Measurements from ENCODE around the gene CHCHD5.
"Not testable (repeated sequence)": the region's sequence is repeated elsewhere in the genome, so short reads cannot be mapped to it uniquely, and the experiment has no call there.

Gene CHCHD5

DNA sequence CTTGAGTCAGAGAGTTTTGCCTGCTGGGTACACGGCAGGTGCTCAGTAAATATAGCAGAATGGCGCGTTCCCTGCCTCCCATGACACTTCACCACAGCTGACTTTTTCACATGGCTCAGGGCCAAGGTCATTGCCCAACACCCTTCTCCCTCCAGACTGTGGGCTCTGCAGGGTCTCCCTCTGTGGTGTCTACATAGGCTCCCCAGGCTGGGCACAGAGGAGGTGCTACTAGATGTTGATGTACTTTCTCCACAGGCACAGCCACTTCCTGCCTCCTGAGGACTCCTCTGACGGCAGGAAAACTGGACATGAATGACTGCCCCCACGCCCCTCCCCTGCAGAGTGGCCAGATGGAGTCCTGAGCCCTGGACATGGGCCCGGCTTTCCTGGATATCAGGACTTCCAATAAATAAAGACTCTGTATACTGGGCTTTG, 4.2 kb downstream of the CHCHD5 start:
- FAIRE-seq: no peak

DNA sequence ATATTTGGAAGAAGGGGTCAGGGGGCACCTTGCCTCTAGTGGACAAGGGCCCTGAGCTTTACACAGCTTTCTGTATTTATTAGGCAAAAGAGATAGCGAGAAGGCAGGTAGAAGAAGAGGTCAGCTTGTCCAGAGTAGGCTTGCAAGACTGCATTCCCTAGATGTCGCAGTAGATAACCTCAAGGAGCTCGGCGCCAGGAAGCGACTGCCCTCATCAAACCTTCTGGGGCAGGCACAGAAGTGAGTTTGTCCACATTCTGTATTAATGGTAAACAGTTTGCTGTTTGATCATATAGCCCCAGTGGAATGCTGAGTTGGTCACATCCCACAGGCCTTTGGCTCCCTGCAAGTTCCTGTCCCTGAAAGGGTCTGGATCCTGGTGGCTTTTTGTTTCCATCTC, 7.0 kb downstream of the CHCHD5 start:
- no peak for FAIRE-seq

DNA sequence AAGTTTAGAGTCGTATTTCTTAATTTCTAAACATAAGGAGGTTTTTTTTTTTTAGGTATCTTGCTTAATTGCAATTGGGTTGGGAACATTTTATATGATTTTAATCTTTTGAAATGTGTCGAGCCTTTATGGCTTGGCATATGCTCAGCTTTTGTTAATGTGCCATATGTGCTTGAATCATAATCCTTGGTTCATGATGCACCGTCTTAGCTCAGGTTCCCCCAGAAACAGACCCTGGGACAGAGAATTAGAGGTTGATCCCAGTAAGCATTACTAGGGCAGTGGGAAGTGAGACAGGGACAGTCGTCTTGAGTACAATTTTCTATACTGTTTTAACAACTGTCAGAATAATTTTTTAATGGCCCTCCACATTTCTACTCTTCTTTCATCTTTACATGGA, 9.3 kb downstream of the CHCHD5 start:
- FAIRE-seq: no peak

DNA sequence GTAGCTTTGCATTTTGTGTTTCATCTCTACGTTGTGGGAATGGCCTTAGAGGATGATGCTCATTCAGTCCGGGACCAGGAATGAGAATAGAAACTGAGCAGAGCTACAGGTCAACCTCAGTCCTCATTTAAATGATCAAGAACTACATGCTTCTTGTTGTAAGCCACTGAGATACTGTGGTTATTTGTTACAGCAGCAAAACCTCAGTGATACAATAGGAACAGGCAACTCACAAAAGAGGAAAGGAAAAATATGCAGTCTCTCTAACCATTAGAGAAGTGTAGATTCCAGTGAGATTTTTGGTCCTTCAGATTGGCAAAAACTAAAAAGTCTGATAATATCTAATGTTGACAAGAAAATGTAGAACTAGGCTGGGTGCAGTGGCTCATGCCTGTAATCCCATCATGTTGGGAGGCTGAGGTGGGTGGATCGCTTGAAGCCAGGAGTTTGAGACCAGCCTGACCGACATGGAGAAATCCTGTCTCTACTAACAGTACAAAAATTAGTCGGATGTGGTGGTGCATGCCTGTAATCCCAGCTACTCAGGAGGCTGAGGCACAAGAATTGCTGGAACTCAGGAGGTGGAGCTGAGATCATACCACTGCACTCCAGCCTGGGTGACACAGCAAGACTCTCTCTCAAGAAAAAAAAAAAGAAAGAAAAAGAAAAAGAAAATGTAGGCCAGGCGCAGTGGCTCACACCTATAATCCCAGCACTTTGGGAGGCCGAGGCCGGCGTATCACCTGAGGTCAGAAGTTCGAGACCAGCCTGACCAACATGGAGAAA, 13.3 kb downstream of the CHCHD5 start:
- no peak for FAIRE-seq

DNA sequence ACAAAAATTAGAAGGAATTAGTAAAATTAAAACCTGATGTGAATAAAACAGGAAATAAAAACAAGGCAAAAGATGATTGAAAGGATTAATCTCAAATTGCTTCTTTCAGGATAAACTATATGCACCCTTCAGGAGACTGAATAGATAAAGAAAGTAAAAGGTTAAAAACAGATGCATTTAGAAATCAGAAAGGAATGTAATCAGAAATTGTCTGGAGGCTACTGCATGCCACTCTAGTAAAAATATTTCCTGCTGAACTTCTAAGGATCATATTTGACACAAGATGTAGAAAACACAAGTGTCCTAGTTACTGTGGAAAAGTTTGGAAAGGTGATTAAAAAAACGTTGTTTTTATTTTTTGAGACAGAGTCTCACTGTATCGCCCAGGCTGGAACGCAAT, 16.2 kb downstream of the CHCHD5 start:
- FAIRE-seq: no peak

DNA sequence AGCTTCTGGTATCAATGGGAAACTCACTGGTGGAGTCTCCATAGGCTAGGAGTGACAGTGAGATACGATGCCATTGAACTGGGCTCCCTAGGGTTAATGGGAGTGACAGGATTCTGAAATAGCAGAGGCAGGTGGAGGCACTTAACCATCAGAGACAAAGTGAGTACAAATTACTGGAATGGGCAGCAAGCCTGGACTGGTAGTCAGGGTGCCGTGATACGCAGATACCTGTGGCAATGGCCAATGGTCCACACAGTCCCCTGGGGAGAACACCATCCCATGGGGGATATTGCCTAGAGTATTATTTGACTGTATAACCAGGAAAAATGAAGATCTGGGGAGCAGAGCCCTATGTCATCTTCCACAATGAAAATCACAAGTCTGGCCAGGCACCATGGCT, 17.3 kb downstream of the CHCHD5 start:
- no peak for FAIRE-seq

DNA sequence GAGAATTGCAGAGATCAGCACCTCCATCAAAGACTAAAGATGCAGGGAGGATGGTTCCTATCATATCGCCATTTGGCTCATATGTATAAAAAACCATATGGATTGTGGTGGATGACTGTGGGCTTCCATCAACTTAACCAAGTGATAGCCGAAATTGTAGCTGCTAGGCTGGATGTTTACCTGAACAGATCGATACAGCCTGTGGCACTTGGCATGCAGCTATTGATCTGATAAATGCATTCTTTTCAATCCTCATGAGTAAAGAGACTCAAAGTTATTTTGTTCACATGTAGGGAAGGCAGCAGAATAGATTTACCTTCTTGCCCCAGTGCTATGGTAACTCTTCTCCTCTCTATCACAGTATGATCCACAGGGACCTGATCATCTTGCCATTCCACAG, 18.5 kb downstream of the CHCHD5 start:
- FAIRE-seq: no peak

DNA sequence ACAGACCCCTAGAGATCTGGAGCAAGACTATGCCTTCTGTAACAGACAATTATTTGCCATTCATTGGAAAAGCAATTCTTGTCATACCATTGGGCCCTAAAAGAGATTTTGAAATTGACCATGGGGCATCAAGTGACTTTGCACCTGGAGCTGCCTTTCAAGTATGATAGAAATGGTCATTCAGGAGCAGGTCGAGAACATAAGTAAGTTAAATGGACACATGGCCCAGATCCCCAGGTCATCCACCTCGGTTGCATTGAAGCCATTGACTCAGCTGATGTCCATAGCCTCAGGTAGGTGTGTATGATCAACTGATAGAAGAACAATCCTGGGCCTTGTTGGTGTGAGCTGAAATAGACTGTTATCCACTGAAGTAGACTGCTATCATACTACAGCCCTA, 19.3 kb downstream of the CHCHD5 start:
- no peak for FAIRE-seq

DNA sequence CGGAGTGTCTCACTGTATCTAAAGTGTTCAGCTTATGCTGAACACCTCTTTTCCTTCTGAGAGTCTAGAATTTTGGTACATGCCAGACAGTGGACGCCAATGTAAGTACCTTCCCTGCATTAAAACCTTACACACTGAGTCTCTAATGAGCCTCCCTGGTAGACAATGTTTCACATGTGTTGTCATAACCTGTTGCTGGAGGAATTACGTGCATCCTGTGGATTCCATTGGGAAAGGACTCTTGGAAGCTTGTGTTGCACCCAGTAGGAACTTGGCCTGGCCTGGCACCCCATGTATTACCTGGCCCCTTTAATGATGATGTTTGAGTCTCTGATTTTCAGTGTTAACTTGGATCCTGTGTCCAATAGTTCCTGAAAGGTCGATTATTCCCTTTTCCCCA, 20.5 kb downstream of the CHCHD5 start:
- FAIRE-seq: no peak

DNA sequence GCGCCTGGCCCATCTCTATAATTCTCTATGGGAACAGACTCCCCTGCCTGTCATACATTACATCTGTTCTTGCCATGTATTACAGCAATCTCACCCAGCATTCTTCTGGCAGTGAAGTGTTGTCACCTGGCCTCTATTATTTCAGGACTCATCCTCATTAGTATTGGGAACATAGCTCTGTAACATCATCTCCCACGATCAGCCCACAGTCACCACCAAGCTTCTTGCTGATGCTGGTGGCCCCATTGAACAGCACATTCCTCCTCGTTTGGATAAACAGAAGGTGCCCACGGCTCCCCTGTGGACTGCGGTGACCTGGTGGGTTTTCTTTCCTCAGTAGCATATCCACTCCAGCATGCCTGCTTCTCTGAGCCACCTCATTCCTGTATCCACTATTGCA, 21.5 kb downstream of the CHCHD5 start:
- FAIRE-seq: no peak

DNA sequence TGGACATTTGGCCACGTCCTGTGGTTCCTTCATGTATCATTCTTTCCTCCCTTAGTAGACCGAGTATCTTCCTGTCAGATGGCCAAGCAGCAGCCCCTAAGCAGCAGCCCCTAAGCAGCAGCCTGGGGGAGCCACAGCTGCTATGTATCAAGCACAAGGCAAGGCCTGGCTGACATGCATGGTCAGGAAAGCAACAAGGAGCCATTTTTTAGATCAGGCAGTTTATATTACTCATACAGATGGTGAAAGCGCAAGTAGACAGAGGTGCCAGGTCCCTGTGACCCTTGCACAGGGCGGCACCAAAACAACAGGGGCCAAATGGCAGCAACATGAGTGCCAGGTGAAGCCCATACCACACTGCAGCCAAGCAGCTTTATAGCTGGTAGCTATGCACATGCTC, 22.1 kb downstream of the CHCHD5 start:
- no peak for FAIRE-seq

DNA sequence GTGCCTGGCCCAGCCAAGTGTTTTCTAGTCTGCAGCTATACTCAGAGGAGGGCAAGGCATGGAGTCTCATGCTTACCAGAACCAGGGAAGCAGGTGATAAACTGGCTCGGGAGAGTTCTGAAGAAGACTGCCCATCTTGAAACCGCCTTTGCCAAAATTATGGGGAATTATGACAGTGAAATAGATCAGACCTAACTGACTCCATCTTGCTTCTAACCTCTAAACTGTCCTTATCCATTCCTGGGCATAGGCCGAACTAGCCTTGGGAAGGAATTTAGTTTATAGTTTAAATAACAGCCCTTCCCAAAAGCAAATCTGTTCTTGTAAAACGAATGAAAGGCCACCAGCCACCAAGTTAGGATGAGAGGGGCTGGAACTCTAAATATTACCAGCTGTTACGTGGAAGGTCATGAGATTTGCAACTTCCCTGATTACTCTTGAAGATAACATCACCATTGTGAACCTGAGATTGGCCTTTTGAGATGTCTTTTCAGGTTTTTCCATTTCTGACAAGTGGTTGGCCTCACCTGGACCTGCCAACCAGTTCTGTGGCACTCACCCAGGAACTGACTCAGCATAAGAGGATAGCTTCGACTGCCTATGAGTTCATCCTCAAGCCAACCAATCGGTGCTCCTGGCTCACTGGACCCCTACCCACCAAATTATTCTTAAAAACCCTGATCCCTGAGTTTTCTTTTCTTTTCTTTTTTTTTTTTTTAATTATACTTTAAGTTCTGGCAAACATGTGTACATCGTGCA, 23.4 kb downstream of the CHCHD5 start:
- FAIRE-seq: no peak

DNA sequence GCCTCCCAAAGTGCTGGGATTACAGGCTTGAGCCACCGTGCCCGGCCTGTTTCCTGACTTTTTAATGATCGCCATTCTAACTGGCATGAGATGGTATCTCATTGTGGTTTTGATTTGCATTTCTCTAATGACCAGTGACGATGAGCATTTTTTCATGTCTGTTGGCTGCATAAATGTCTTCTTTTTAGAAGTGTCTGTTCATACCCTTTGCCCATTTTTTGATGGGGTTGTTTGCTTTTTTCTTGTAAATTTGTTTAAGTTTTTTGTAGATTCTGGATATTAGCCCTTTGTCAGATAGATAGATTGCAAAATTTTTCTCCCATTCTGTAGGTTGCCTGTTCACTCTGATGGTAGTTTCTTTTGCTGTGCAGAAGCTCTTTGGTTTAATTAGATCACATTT, 24.9 kb downstream of the CHCHD5 start:
- not testable (repeated sequence) for FAIRE-seq

DNA sequence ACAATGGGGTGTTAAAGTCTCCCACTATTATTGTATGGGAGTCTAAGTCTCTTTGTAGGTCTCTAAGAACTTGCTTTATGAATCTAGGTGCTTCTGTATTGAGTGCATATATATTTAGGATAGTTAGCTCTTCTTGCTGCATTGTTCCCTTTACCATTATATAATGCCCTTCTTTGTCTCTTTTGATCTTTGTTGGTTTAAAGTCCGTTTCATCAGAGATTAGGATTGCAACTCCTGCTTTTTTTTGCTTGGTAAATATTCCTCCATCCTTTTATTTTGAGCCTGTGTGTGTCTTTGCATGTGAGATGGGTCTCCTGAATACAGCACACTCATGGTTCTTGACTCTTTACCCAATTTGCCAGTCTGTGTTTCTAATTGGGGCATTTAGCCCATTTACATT, 27.9 kb downstream of the CHCHD5 start:
- not testable (repeated sequence) for FAIRE-seq

DNA sequence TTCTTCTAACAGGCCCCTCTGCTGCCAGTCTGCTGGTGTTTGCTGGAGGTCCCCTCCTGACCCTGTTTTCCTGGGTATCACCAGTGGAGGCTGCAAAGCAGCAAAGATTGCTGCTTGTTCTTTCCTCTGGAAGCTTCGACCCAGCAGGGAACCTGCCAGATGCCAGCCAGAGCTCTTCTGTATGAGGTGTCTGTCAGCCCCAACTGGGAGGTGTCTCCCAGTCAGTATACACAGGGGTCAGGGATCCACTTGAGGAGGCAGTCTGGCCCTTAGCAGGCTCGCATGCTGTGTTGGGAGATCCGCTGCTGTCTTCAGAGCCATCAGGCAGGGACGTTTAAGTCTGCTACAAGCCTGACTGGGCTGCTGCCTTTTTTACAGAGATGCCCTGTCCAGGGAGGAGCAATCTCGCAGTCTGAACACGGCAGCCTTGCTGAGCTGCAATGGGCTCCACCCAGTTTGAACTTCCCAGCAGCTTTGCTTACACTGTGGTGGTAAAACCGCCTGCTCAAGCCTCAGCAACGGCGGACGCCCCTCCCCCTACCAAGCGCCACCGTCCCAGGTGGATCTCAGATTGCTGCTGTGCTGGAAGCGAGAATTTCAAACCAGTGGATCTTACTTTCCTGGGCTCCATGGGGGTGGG, 29.9 kb downstream of the CHCHD5 start:
- no peak for FAIRE-seq

DNA sequence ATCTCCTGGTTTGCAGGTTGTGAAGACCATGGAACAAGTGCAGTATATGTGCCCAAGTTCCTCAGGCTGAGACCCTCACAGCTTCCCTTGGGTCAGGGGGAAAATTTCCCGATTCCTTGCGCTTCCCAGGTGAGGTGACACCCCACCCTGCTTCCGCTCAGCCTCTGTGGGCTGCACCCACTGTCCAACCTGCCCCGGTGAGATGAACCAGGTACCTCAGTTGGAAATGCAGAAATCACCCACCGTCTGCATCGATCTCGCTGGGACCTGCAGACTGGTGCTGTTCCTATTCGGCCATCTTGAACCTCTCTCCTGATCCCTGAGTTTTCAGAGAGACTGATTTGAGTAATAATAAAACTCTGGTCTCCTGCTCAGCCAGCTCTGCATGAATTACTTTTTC, 30.6 kb downstream of the CHCHD5 start:
- FAIRE-seq: no peak

DNA sequence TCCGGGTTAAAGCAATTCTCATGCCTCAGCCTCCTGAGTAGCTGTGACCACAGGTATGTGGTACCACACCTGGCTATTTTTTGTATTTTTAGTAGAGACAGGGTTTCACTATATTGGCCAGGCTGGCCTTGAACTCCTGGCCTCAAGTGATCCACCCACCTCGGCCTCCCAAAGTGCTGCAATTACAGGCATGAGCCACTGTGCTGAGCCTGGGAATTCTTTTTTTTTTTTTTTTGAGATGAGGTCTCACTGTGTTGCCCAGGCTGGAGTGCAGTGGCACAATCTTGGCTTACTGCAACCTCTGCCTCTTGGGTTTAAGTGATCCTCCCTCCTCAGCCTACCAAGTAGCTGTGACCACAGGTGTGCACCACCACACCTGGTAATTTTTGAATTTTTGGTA, 31.4 kb downstream of the CHCHD5 start:
- FAIRE-seq: not testable (repeated sequence)

DNA sequence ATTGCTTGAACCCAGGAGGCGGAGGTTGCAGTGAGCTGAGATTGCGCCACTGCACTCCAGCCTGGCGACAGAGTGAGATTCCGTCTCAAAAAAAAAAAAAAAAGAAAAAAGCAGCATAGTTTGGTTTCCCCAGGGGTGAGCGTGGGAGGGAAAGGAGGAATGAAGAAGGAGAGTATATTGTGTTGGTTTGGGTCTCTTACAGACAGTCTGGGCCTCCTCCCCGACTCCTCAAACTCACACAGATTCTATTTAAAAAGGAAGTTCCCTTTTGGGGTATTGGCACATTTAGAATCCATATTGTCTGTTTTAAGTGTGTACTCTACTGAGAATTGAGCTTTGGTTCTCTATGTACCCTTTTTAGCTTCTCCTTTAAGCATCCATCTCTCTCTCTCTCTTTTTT, 34.0 kb downstream of the CHCHD5 start:
- FAIRE-seq: no peak

DNA sequence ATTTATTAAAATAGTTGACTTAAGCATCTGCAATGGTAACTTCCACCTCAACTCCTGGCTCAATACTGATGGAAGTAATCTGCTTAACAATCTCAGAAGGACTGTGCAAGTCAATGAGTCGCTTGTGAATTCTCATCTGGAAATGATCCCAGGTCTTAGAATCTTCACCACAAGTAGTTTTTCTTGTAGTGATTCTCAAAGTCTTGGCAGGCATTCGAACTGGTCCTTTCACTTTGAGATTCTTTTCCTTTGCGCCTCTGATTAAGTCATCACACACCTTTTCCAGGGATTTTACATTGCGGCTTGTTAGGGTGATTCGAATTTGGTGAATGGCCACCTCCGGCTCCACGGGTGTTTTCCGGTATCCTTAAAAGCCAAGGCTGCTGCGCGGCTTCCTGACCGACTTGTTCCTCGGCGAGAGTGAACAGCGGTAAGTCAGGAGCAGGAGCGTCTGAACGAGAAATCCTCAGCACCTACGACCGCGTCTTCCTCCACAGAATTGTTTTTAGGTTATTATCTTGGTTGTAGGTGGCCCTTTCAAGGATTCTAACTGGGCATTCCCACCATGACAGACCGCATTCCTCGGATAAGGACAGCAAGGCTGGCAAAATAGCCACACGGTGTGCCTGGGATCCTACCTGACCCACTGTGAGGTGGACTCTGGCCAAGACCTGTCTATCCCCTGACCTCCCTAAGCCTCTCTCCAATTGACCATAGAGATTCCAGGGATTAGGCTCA, 37.5 kb downstream of the CHCHD5 start:
- FAIRE-seq: no peak

DNA sequence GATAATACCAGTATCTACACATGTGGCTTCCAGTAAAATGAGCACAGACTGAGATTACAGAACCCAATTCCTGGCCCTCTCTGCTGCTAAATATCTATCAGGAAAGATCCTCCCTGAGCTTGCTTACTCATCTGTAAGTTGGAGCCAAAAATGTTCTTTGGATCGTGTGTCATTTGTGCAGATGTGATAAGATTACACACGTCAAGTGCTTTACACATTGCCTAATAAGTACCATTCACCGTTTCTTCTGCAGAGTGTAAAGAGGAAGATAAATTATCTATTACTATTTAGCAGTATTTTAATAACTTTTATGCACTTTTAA, 38.1 kb downstream of the CHCHD5 start:
- no peak for FAIRE-seq

DNA sequence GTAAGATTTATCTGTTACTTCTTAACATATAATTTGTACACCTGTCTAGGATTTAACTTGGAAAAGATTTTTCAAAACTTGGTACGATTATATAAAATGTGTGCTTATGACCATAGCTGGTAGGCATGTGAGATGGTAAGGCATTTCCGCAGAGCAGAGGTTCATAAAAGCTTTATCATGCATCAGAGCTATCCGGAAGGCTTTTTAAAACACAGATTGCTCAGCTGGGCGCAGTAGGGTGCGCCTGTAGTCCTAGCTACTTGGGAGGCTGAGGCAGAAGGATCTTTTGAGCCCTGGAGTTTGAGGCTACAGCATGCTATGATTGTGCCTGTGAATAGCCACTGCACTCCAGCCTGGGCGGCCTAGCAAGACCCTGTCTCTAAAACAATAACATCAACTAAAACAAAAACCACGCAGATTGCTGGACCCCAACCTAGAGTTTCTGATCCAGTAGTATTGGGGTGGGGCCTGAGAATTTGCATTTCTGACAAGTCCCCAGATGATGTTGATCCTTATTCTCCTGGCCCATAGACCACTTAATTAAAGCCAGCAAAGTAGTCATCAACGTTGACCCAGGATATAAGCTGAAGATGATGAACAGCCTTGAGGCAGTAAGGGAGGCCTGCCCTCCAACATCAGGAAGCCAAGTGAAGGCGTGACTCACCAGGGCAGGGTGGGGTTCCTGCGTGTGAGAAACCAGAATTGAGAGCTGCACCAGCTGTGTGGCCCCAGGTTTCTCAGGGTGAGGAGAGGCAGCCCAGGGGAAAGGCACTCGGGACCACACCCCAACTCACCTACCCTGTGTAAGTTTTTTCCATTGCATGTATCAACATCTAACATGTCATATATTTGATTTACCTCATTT, 39.7 kb downstream of the CHCHD5 start:
- no peak for FAIRE-seq

DNA sequence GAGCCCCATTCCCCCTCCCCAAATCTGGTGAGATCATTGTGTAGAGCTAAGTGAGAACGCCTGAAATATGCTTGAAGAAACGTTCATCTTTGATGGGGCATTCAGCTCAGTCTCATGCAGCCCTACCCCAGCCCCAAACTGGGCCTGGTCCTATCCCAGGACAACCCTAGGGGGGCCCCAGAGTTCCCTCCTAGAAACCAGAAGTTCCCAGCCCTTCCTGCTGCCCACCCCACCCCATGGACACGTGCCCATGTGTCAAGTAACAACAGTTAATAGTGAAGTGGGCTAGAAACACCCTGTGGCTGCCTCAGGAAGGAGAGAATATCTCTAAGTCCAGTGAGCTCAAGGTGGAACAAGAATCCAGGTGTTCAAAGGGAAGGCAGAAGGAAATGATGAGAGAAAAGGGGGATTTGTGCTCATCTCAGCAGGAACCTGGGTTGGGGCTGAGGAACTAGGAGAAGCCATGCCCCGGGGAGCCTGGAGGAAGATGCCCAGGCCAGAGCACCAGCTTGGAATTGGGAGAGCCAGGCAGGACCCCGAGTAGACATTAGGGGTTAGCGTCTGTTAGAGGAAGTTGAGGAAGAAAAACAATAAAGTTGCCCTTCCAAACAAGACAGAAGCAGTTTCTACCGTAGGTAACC, 41.2 kb downstream of the CHCHD5 start:
- no peak for FAIRE-seq

Measured in colon (tissue), 2 donors.